SU-DHL-6 (cell line): ENCODE measurements around the gene LIN7C.

Experiments
- H2AFZ ChIP-seq: fragments of 200-600 bp; sonication (generic); 2 replicates; pipeline ENCODE4 v1.6.1; 2014; ENCODE audit warnings: low read depth, mild to moderate bottlenecking, moderate library complexity, mixed read lengths, antibody characterized with exemption, low read length; ENCODE audit not compliant: severe bottlenecking
- H3F3A ChIP-seq: fragments of 200-600 bp; shearing (Covaris generic); 2 replicates; pipeline ENCODE4 v1.6.0; 2016; ENCODE audit warnings: antibody characterized with exemption, mild to moderate bottlenecking; ENCODE audit not compliant: insufficient read depth
- H3K27ac ChIP-seq: fragments of 200-600 bp; sonication (generic); 2 replicates; pipeline ENCODE4 v1.5.1; 2016; ENCODE audit warnings: low read depth, mild to moderate bottlenecking, low read length, moderate library complexity, mixed read lengths
- H3K27me3 ChIP-seq: fragments of 200-600 bp; sonication (generic), shearing (Covaris generic); 2 replicates; pipeline ENCODE4 v1.6.0; 2014; ENCODE audit warnings: mild to moderate bottlenecking, low read length
- H3K36me3 ChIP-seq: fragments of 200-600 bp; sonication (generic); 2 replicates; pipeline ENCODE4 v1.6.1; 2014; ENCODE audit warnings: mild to moderate bottlenecking, low read length, mixed read lengths
- H3K4me2 ChIP-seq: fragments of 300-600, 200-600 bp; shearing (Covaris generic), sonication (generic); 2 replicates; pipeline ENCODE4 v1.6.0; 2014; ENCODE audit warnings: low read length, low read depth, mild to moderate bottlenecking; ENCODE audit not compliant: poor library complexity, severe bottlenecking
- H3K4me3 ChIP-seq: fragments of 200-600 bp; sonication (generic); 2 replicates; pipeline ENCODE4 v1.5.1; 2014; ENCODE audit warnings: antibody characterized with exemption, low read length, mild to moderate bottlenecking, mixed read lengths; ENCODE audit not compliant: insufficient read depth, poor library complexity, severe bottlenecking
- H3K79me2 ChIP-seq: fragments of 200-600 bp; sonication (generic); 2 replicates; pipeline ENCODE4 v1.6.1; 2014; ENCODE audit warnings: mild to moderate bottlenecking, low read length, moderate library complexity; ENCODE audit not compliant: insufficient read depth
- H3K9ac ChIP-seq: fragments of 200-600 bp; sonication (generic); 2 replicates; pipeline ENCODE4 v1.7.0; 2014; ENCODE audit warnings: mild to moderate bottlenecking, low read length
- H3K9me2 ChIP-seq: fragments of 200-600 bp; sonication (generic); replicated peaks from 2 replicates; pipeline ENCODE4 v1.6.1; 2014; ENCODE audit warnings: low read length; ENCODE audit not compliant: insufficient read depth
- H3K9me3 ChIP-seq: fragments of 200-600 bp; sonication (generic); 2 replicates; pipeline ENCODE4 v1.6.1; 2014; ENCODE audit warnings: low read length, mixed read lengths; ENCODE audit not compliant: insufficient read depth
- H4K20me1 ChIP-seq: fragments of 200-600 bp; sonication (generic); 2 replicates; pipeline ENCODE4 v1.6.1; 2014; ENCODE audit warnings: low read depth, mild to moderate bottlenecking, antibody characterized with exemption, low read length, moderate library complexity, mixed read lengths
- CTCF ChIP-seq: fragments of 200-600 bp; sonication (generic); IDR thresholded peaks from one replicate; pipeline ENCODE4 v1.5.1; 2017; ENCODE audit warnings: antibody characterized with exemption, mild to moderate bottlenecking, low read length, moderate library complexity; ENCODE audit not compliant: insufficient read depth, poor library complexity, severe bottlenecking
- EZH2phosphoT487 ChIP-seq: fragments of 200-600 bp; sonication (generic), shearing (Covaris generic); conservative IDR thresholded peaks from 2 replicates; pipeline ENCODE4 v1.6.1; 2018; ENCODE audit warnings: mild to moderate bottlenecking, antibody characterized with exemption, low read length, moderate library complexity, mixed read lengths

Gene LIN7C

GRCh38 chr11:27496461-27496860 lies 10.1 kb downstream of the LIN7C start:
- Histone ChIP-seq H3K36me3 (peaks cover 54% of the 10 kb centered on the region), H3K27ac (no peak overlapping the region), H3F3A (peaks cover 12% of the 10 kb centered on the region; the same call in 1 of the 2 replicates), H3K27me3 (no peaks in the 10 kb centered on the region), H4K20me1 (0 out of 2 replicates have a peak, but pooled peaks cover 8% of the 10 kb centered on the region), H3K79me2 (peaks cover 27% of the 10 kb centered on the region; the same call in 1 of the 2 replicates), H3K9me2 (no peaks in the 10 kb centered on the region), H3K9me3 (no peaks in the 10 kb centered on the region), H3K4me2 (no peak overlapping the region), H2AFZ (no peak overlapping the region), H3K9ac (no peak overlapping the region), H3K4me3 (no peak overlapping the region)
- no peak for TF ChIP-seq CTCF
- TF ChIP-seq EZH2phosphoT487 = no peak

GRCh38 chr11:27495710-27496300 lies 10.8 kb downstream of the LIN7C start:
- Histone ChIP-seq H3K36me3 (peaks cover 51% of the 10 kb centered on the region), H3K9ac (no peak overlapping the region), H3K9me3 (no peaks in the 10 kb centered on the region), H3K4me3 (no peak overlapping the region), H2AFZ (no peak overlapping the region), H4K20me1 (0 out of 2 replicates have a peak, but pooled peaks cover 8% of the 10 kb centered on the region), H3K27me3 (no peaks in the 10 kb centered on the region), H3K4me2 (no peak overlapping the region), H3K9me2 (no peaks in the 10 kb centered on the region), H3F3A (peaks cover 12% of the 10 kb centered on the region; the same call in 1 of the 2 replicates), H3K79me2 (peaks cover 25% of the 10 kb centered on the region; the same call in 1 of the 2 replicates), H3K27ac (no peak overlapping the region)
- no peak for TF ChIP-seq EZH2phosphoT487
- no peak for TF ChIP-seq CTCF

GRCh38 chr11:27489092-27489491 lies 17.5 kb downstream of the LIN7C start:
- H3F3A ChIP-seq = peaks cover 5% of the 10 kb centered on the region; the same call in 1 of the 2 replicates
- no peak overlapping the region for H3K9ac ChIP-seq
- TF ChIP-seq CTCF (no peak), EZH2phosphoT487 (no peak)
- H3K4me3 ChIP-seq = no peak overlapping the region
- peaks cover 9% of the 10 kb centered on the region; the same call in 1 of the 2 replicates for H3K36me3 ChIP-seq
- no peak overlapping the region for H2AFZ ChIP-seq
- no peaks in the 10 kb centered on the region for H3K9me3 ChIP-seq
- no peaks in the 10 kb centered on the region for H3K27me3 ChIP-seq
- H3K79me2 ChIP-seq = 0 out of 2 replicates have a peak, but pooled peaks cover under 1% of the 10 kb centered on the region
- no peaks in the 10 kb centered on the region for H4K20me1 ChIP-seq
- no peak overlapping the region for H3K27ac ChIP-seq
- H3K4me2 ChIP-seq = no peak overlapping the region
- no peaks in the 10 kb centered on the region for H3K9me2 ChIP-seq
